GM12873 (cell line): ENCODE measurements around the gene BRME1.

Experiments
- CTCF ChIP-seq: IDR thresholded peaks from 2 replicates; pipeline ENCODE4 v1.5.1; 2012; ENCODE audit warnings: low read depth, mild to moderate bottlenecking, moderate library complexity, low read length, control low read depth; ENCODE audit not compliant: insufficient read depth; ENCODE audit errors: missing control alignments

BRME1 gene

DNA sequence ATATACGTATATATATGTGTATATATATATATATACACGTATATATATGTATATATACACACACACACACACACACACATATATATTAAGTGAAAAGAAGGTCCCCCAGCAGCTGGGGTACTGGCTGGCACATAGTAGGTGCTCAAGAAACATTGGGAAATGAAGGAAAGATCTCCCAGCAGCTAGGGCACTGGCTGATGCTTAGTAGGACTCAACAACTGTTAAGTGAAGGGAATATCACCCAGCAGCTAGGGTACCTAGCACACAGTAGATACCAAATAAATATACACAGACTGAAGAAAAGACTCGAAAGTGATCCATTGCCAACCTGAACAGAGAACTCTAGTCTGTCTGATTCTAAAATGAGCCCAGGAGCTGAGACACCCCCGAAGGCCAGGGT lies 20.1 kb upstream of the BRME1 start:
- TF ChIP-seq CTCF = no peak

DNA sequence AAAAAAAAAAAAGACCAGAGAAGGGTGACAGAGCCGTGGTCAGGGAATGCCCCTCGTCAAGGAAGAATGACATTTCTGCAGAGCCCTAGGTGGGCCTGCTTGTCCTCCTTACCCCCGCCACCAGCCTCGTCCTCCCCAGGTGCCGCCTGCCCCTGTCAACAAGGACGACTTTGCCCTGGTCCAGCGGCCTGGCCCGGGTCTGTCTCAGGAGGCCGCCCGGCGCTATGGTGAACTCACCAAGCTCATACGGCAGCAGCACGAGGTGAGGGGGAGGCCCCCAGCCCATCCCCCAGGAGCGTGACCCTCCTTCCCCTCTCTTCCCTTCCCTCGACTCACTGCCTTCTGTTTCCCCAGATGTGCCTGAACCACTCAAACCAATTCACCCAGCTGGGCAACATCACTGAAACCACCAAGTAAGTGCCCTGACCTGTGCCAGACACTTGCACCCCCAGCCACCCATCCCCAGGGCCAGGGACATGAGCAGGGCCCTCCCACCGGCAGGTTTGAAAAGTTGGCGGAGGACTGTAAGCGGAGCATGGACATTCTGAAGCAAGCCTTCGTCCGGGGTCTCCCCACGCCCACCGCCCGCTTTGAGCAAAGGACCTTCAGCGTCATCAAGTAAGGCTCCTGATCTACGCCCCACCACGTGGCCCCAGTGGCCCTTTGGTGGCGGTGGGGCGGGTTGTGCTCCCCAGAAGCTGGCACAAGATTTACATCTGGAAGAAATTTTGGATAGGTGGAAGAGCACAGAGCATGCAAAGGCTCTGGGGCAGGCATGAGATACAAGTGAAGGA lies 17.5 kb upstream of the BRME1 start:
- no peak for TF ChIP-seq CTCF

GRCh38 chr19:13920940-13921747 lies 15.2 kb upstream of the BRME1 start:
- TF ChIP-seq CTCF = no peak

DNA sequence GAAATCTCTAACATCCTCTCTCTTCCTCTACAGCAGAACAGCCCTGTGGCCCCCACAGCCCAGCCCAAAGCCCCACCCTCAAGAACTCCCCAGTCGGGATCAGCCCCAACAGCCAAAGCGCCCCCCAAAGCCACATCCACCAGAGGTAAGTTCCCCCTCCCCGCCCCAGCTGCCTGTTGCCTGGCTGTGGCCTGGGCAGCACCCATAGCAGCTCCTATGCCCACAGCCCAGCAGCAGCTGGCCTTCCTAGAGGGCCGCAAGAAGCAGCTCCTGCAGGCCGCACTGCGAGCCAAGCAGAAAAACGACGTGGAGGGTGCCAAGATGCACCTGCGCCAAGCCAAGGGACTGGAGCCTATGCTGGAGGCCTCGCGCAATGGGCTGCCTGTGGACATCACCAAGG lies 14.6 kb upstream of the BRME1 start:
- TF ChIP-seq CTCF = no peak

DNA sequence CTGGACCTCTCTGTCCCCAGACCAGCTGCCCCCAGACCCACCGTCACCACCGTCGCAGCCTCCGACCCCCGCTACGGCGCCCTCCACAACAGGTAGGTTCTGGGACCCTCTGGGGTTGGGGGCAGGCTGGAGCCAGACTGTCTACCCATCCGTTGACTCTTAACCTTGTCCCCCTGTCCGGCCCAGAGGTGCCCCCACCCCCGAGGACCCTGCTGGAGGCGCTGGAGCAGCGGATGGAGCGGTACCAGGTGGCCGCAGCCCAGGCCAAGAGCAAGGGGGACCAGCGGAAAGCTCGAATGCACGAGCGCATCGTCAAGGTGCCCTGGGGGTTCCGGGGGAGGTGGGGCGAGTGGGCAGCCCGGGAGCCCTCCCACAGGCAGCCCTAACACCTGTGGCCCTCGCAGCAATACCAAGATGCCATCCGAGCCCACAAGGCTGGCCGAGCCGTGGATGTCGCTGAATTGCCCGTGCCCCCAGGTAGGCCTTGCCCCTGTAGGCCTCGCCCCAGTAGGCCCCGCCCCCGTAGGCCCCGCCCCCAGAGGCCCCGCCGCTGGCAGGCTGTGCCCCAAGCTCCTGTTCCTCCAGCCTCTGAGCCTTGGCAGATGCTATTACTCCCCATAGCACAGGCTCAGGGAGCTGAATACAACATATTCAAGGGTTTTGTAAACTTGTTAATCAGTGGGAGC lies 13.0 kb upstream of the BRME1 start:
- no peak for TF ChIP-seq CTCF

GRCh38 chr19:13917888-13918406 lies 12.0 kb upstream of the BRME1 start:
- TF ChIP-seq CTCF = no peak

DNA sequence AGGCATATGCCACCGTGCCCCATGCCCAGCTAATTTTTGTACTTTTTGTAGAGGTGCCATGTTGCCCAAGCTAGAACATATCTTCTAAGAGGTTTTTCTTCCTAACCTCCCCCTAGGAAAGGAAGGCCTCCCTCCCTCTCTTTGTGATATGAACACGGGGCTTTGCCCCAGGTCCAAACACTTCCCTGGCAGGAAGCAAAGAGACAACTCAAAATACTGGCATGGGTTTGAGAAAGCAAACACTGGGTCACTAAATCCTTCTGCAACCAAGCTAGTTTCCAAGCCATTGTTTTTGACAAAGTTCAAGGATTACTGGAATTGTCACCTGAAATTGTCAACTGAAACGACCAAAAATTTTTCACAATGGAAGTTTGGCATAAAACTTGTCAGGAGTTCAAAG lies 8.9 kb upstream of the BRME1 start:
- TF ChIP-seq CTCF = no peak
